HCT116 (cell line): ENCODE measurements around the gene KIF13A. TPM values are rescaled to one million over a fixed set of nuclear protein-coding genes. Genes with fewer than 3 reads are reported as not detected.
A peak's percentile ranks its signal among the peaks of the same experiment; 100 is the strongest.

Source experiments
- ATAC-seq: fragments of 200-7000 bp; cut with Tn5 transposase; 2 replicates; pipeline ENCODE4 v1.9.1; 2020; ENCODE audit warnings: mild to moderate bottlenecking, moderate library complexity
- BruUV-seq: library from RNA; stranded (reverse); fragments of 400-500 nt; replicated peaks from 2 replicates; lab custom pipeline; 2021; lab: Mats Ljungman, UMichigan
- CTCF ChIA-PET: fragments of 300-600 bp; sonication (Branson Sonifier 250); formaldehyde crosslinking; loops from one replicate; lab custom pipeline; 2021; ENCODE audit warnings: antibody characterized with exemption; lab: Charles Lee
- POLR2A ChIA-PET: fragments of 300-600, 350-600 bp; sonication (Branson Sonifier 250); formaldehyde crosslinking; loops from one replicate; lab custom pipeline; 2021; ENCODE audit warnings: antibody characterized with exemption; lab: Charles Lee
- RAD21 ChIA-PET, 2 experiments: fragments of 300-600 bp; sonication (Branson Sonifier 250); formaldehyde crosslinking; loops; one replicate each; lab custom pipeline; 2023; ENCODE audit warnings: low total read pairs in 2 of 2; ENCODE audit not compliant: uncharacterized antibody in 2 of 2, unreplicated experiment in 2 of 2, low non-redundant PET in 1 of 2; lab: Charles Lee
- DNase-seq: peaks from one replicate; pipeline ENCODE4 v3.0.0-alpha.2; 2010; ENCODE audit warnings: low read depth, low spot score
- H2AFZ ChIP-seq: fragments of 200-600 bp; shearing (Covaris generic), sonication (generic); 2 replicates; pipeline ENCODE4 v1.6.1; 2017; ENCODE audit warnings: low read depth, mixed run types, mixed read lengths, antibody characterized with exemption, low read length; ENCODE audit not compliant: poor library complexity, severe bottlenecking
- H3K27ac ChIP-seq: 2 replicates; pipeline ENCODE4 v1.5.1; 2012; ENCODE audit warnings: low read depth, low read length
- H3K27me3 ChIP-seq: fragments of 200-600 bp; sonication (generic); 2 replicates; pipeline ENCODE4 v1.6.1; 2016; ENCODE audit warnings: mixed run types, low read length, mixed read lengths; ENCODE audit not compliant: insufficient read depth
- H3K36me3 ChIP-seq, 2 experiments: fragments of 200-500 bp in 1 of 2; fragments of 200-600 bp in 1 of 2; sonication (Bioruptor generic) in 1 of 2; sonication (generic) in 1 of 2; 2 replicates each; pipeline versions ENCODE4 v1.5.1 to v1.6.1; 2014 to 2016; ENCODE audit warnings: low read length in 2 of 2, inconsistent platforms in 1 of 2, mixed read lengths in 1 of 2, mixed run types in 1 of 2; ENCODE audit not compliant: insufficient read depth in 2 of 2, control insufficient read depth in 1 of 2
- H3K4me1 ChIP-seq, 2 experiments: fragments of 200-600 bp in 1 of 2; sonication (generic) in 1 of 2; 2 replicates each; pipeline versions ENCODE4 v1.5.1 to v1.6.1; 2012 to 2017; ENCODE audit warnings: low read length in 2 of 2, inconsistent platforms in 1 of 2, mild to moderate bottlenecking in 1 of 2, mixed read lengths in 1 of 2, mixed run types in 1 of 2, moderate library complexity in 1 of 2; ENCODE audit not compliant: insufficient read depth in 2 of 2, control insufficient read depth in 1 of 2
- H3K4me2 ChIP-seq: fragments of 200-600 bp; sonication (generic); 2 replicates; pipeline ENCODE4 v1.6.1; 2017; ENCODE audit warnings: mixed run types, low read length, mixed read lengths
- H3K4me3 ChIP-seq, 2 experiments: fragments of 200-600 bp in 1 of 2; sonication (generic) in 1 of 2; replicated peaks in 1 of 2; 2 replicates each; pipeline ENCODE4 v1.5.1; 2011 to 2016; ENCODE audit warnings: low read length in 2 of 2, control low read depth in 1 of 2, low read depth in 1 of 2, mild to moderate bottlenecking in 1 of 2, mixed read lengths in 1 of 2, mixed run types in 1 of 2
- H3K79me2 ChIP-seq: fragments of 200-600 bp; sonication (generic); 2 replicates; pipeline ENCODE4 v1.6.1; 2017; ENCODE audit warnings: mild to moderate bottlenecking, mixed run types, low read length, moderate library complexity, mixed read lengths; ENCODE audit not compliant: insufficient read depth
- H3K9ac ChIP-seq: fragments of 200-600 bp; sonication (generic); 2 replicates; pipeline ENCODE4 v1.6.1; 2016; ENCODE audit warnings: low read length, mixed read lengths
- H3K9me2 ChIP-seq: fragments of 200-600 bp; sonication (generic), shearing (Covaris generic); 2 replicates; pipeline ENCODE4 v1.6.1; 2017; ENCODE audit warnings: mixed run types, mild to moderate bottlenecking, moderate library complexity; ENCODE audit not compliant: insufficient read depth
- H3K9me3 ChIP-seq, 2 experiments: fragments of 200-500 bp in 1 of 2; fragments of 200-600 bp in 1 of 2; sonication (Bioruptor generic) in 1 of 2; sonication (generic) in 1 of 2; 2 replicates each; pipeline ENCODE4 v1.6.1; 2014 to 2017; ENCODE audit warnings: low read length in 2 of 2, mixed read lengths in 2 of 2, inconsistent platforms in 1 of 2, low read depth in 1 of 2, mild to moderate bottlenecking in 1 of 2, mixed run types in 1 of 2, moderate library complexity in 1 of 2; ENCODE audit not compliant: control insufficient read depth in 1 of 2, insufficient read depth in 1 of 2
- H4K20me1 ChIP-seq: fragments of 200-600 bp; sonication (generic), shearing (Covaris generic); 2 replicates; pipeline ENCODE4 v1.6.1; 2017; ENCODE audit warnings: mixed run types, mild to moderate bottlenecking, moderate library complexity; ENCODE audit not compliant: insufficient read depth
- ATF3 ChIP-seq: IDR thresholded peaks from 2 replicates; pipeline ENCODE4 v1.6.1; 2012
- CEBPB ChIP-seq: IDR thresholded peaks from 2 replicates; pipeline ENCODE4 v1.6.1; 2012; ENCODE audit warnings: low read depth
- EGR1 ChIP-seq: IDR thresholded peaks from 2 replicates; pipeline ENCODE4 v1.6.1; 2012; ENCODE audit warnings: low read depth
- ELF1 ChIP-seq: IDR thresholded peaks from 2 replicates; pipeline ENCODE4 v1.6.1; 2012; ENCODE audit warnings: low read depth, borderline replicate concordance
- JUND ChIP-seq: IDR thresholded peaks from 2 replicates; pipeline ENCODE4 v1.6.1; 2012
- POLR2AphosphoS5 ChIP-seq: IDR thresholded peaks from 2 replicates; pipeline ENCODE4 v1.6.1; 2011; ENCODE audit warnings: mild to moderate bottlenecking, low read depth, low read length, moderate library complexity
- RAD21 ChIP-seq: IDR thresholded peaks from 2 replicates; pipeline ENCODE4 v1.6.1; 2012; ENCODE audit warnings: low read depth, mild to moderate bottlenecking
- REST ChIP-seq: IDR thresholded peaks from 2 replicates; pipeline ENCODE4 v1.6.1; 2012; ENCODE audit warnings: low read depth
- TCF7L2 ChIP-seq: IDR thresholded peaks from 2 replicates; pipeline ENCODE4 v1.7.0; 2011; ENCODE audit warnings: borderline replicate concordance, inconsistent platforms; ENCODE audit not compliant: insufficient read depth, insufficient read length; ENCODE audit errors: extremely low read depth
- YY1 ChIP-seq: IDR thresholded peaks from 2 replicates; pipeline ENCODE4 v1.6.1; 2011; ENCODE audit warnings: low read length, low read depth, moderate library complexity, mild to moderate bottlenecking; ENCODE audit not compliant: insufficient replicate concordance; ENCODE audit errors: extremely low read depth
- intact Hi-C: fragments of 100-400 bp; cut with micrococcal nuclease; formaldehyde crosslinking; loops from 2 replicates; pipeline ENCODE4 v1.10.0; 2022
- total RNA-seq: library from RNA; stranded (reverse); gene quantifications from one replicate; pipeline ENCODE4 v1.2.1, GENCODE V29; 2021; ENCODE audit not compliant: unreplicated experiment

KIF13A gene
- total RNA-seq, 1 experiment from 2014 or later = 23.1 TPM

GRCh38 chr6:17867880-17868279 is 119.6 kb downstream of the KIF13A start:
- RAD21 ChIA-PET = no interaction called here
- peaks cover 40 to 52% of the 10 kb centered on the region in 2 experiments for H3K4me1 ChIP-seq

GRCh38 chr6:17866876-17867444 is 120.5 kb downstream of the KIF13A start:
- H2AFZ ChIP-seq = no peak overlapping the region
- H3K79me2 ChIP-seq = no peaks in the 10 kb centered on the region
- peak overlapping the region; percentile 3; the same call in 1 of the 2 replicates for H3K27ac ChIP-seq
- no peaks in the 10 kb centered on the region for H3K27me3 ChIP-seq
- no peaks in the 10 kb centered on the region for H4K20me1 ChIP-seq
- ChIA-PET CTCF (no interaction called here), POLR2A (no interaction called here), RAD21 (no interaction called here)
- H3K4me2 ChIP-seq = 0 out of 2 replicates have a peak overlapping the region, but pooled peaks have one; percentile 1
- peaks cover 40 to 52% of the 10 kb centered on the region in 2 experiments for H3K4me1 ChIP-seq
- no peaks in the 10 kb centered on the region for H3K9me2 ChIP-seq
- no TSS peak for BruUV-seq
- H3K36me3 ChIP-seq = no peaks in the 10 kb centered on the region
- H3K9me3 ChIP-seq = no peaks in the 10 kb centered on the region
- DNase-seq (no peak), ATAC-seq (no peak)
- H3K4me3 ChIP-seq = no peak overlapping the region
- no peak overlapping the region for H3K9ac ChIP-seq
- no peak for TF ChIP-seq EGR1
- no peak for TF ChIP-seq CEBPB
- TF ChIP-seq REST = no peak
- TF ChIP-seq ATF3 = no peak
- no peak for TF ChIP-seq YY1
- no peak for TF ChIP-seq RAD21
- TF ChIP-seq ELF1 = no peak
- no peak for TF ChIP-seq TCF7L2
- intact Hi-C loops = loop anchor here (5.0 kb wide), 1 partner anchor 120 kb away; the partner anchor contains the start of gene KIF13A

More at GRCh38 chr6:17867880-17868279, 119.6 kb downstream of the KIF13A start:
- BruUV-seq = no TSS peak
- no peak for ATAC-seq
- CTCF ChIA-PET = no interaction called here
- no peaks in the 10 kb centered on the region for H3K9me2 ChIP-seq
- peak overlapping the region; percentile 7 for H3K9ac ChIP-seq
- H3K36me3 ChIP-seq = no peaks in the 10 kb centered on the region
- no peaks in the 10 kb centered on the region for H3K27me3 ChIP-seq
- H3K9me3 ChIP-seq = no peaks in the 10 kb centered on the region
- H3K4me2 ChIP-seq = peak overlapping the region; percentile 14; the same call in 1 of the 2 replicates
- intact Hi-C loops = loop anchor here (5.0 kb wide), 1 partner anchor 119 kb away; the partner anchor contains the start of gene KIF13A
- POLR2A ChIA-PET = no interaction called here
- no peak for TF ChIP-seq JUND
- no peak for TF ChIP-seq POLR2AphosphoS5
- no peak overlapping the region for H3K27ac ChIP-seq
- no peak for DNase-seq
- H3K4me3 ChIP-seq = no peak overlapping the region
- no peak overlapping the region for H2AFZ ChIP-seq
- no peaks in the 10 kb centered on the region for H3K79me2 ChIP-seq
- H4K20me1 ChIP-seq = no peaks in the 10 kb centered on the region
